Measurements from ENCODE around the gene KRTAP4-3.
"Not testable (repeated sequence)": the region's sequence is repeated elsewhere in the genome, so short reads cannot be mapped to it uniquely, and the experiment has no call there.

KRTAP4-3 gene

GRCh38 chr17:41151525-41151924, 16.5 kb downstream of the KRTAP4-3 start:
- DNase-seq (ENCODE audit: low read depth) = no peak

GRCh38 chr17:41150026-41150425, 18.0 kb downstream of the KRTAP4-3 start:
- no peak for DNase-seq (ENCODE audit: low read depth)

DNA sequence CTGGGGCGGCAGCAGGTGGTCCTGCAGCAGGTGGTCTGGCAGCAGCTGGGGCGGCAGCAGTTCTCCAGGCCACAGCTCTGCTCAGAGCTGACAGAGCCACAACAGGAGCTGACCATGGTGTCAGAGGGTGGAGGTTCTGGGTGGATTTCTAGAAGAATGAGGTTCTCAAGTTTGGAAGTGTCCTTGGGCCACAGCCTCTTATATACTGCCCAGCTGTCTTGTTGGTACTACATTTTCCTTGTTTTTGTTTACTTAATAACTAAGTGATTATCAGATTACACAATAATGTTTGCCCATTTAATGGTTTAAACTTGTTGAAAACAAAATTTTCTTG, 18.4 kb downstream of the KRTAP4-3 start, which contains the start of gene KRTAP4-5:
Gene KRTAP4-5 (minus strand): TSS at position 174 of the 334 bp plus-strand sequence. CDS start 58 bp downstream, at position 116.
- DNase-seq (ENCODE audit: low read depth) = no peak

GRCh38 chr17:41148971-41149651, 18.9 kb downstream of the KRTAP4-3 start:
- not testable (repeated sequence) for DNase-seq (ENCODE audit: low read depth)

DNA sequence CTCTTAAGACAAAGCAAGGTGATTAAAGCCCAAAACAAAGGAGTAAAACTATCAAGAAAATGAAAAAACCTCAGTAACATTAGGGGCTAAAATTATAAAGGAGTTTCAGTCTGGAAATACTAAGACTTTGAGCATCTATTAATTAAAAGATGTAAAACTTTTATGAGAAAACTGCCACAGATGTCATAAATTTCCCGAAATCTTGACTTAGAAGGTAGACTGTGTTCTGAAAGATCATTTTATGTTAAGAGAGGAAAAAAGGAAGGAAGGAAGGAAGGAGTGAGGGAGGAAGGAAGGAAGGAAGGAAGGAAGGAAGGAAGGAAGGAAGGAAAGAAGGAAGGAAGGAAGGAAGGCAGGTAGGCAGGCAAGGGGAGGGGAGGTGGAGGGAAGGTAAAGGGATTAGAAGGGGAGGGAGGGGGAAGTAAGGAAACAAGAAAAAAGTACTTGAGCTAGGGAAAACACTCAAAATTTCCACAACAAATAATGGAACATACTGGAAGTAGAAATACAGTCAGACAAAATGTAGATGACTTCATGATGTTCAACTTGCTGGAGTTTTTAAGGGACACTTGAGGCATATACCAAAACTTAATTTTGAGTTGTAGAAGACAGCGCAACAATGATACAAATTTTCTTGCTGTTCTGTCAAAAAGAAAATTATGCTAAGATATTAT, 20.4 kb downstream of the KRTAP4-3 start:
- DNase-seq (ENCODE audit: low read depth) = no peak

GRCh38 chr17:41145261-41145660, 22.8 kb downstream of the KRTAP4-3 start:
- DNase-seq (ENCODE audit: low read depth) = no peak

DNA sequence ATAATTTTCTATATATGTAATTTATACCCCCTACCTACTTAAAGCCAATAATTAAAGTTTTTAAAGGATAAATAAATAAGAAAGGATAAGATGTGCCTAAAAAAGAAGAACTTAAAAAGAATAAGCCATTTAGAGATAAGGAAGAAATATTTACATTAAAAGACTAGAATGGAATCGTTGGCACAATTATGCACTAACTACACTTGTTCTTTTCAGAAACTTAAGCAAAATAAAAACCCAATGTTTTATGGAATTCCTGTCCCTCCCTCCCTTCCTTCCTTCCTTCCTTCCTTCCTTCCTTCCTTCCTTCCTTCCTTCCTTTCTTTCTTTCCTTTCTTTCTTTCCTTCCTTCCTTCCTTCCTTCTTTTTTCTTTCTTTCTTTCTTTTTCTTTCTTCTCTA, 23.2 kb downstream of the KRTAP4-3 start:
- DNase-seq (ENCODE audit: low read depth) = no peak

DNA sequence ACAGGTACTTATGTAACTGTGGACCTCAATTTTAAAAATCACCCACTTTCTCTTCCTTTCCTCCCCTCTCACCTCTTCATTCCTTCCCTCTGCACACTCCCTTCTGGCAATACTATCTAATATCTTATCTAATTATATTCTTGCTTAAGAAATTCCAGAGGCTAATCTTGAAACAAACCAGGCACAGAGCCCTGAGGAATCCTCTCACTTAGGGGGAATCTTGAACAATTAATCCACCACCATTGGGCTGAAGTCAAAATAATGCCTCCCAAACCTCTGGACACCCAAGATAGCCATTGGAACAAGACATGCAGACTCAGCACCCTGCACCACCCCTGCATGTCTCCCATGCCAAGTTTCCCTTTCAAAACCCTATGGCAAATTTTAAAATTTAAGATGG, 26.7 kb downstream of the KRTAP4-3 start:
- no peak for DNase-seq (ENCODE audit: low read depth)

DNA sequence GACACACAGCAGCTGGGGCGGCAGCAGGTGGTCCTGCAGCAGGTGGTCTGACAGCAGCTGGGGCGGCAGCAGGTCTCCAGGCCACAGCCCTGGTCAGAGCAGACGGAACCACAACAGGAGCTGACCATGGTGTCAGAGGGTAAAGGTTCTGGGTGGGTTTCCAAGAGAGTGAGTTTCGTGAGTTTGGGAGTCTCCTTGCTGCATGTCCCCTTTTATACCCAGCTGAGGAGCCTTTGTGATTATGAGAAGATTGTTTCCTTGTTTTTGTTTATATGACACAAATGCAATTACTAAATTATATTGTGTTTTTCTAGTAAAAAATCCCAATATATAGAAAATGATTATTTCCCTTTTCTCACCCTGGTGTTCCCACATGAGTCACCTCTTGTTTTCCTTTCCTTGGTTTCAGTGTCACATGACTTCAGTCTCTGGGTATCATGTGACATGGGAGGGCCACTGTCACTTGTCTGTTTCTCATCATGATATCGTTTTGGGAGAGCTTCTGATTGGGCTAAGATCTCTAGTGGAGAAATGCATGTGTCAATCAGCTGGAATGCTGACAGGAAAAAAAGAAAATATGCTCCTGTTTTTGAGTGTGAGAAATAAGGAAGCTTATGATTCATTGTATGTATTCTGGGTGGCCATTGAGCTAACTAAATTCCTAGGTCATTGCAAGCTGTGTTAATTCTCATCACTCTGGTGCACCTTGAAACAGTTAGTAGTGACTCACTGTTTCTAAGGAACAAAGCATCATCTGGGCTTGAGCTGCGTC, 27.5 kb downstream of the KRTAP4-3 start, which contains the start of gene KRTAP4-6:
Gene KRTAP4-6 (minus strand): TSS at position 185 of the 772 bp plus-strand sequence. CDS start 57 bp downstream, at position 128.
- peak; percentile 74 for DNase-seq (ENCODE audit: low read depth)

- not testable (repeated sequence) for DNase-seq (ENCODE audit: low read depth)
Observed at GRCh38 chr17:41139865-41140264, 28.2 kb downstream of the KRTAP4-3 start.

- no peak for DNase-seq (ENCODE audit: low read depth)
Observed at GRCh38 chr17:41133880-41134735, 33.9 kb downstream of the KRTAP4-3 start.

DNA sequence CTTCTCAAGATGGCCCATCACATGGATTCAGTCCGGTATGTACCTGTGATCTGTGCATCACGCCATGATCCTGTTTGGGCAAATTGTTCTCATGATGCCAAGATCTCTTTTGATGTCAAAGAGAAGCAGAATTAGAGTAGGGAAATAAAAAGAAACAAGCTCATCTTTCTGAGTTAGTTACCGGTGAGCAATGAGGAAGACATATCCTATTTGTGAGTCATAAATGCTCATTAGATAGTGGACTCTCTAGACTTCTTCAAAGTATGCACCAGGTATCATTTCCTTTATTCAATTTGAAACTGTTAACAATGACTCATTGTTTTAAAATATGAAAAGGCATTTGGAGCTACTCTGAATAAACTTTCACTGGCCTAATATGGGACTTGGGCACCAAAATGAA, 36.0 kb downstream of the KRTAP4-3 start:
- DNase-seq (ENCODE audit: low read depth) = no peak

- no peak for DNase-seq (ENCODE audit: low read depth)
Observed at GRCh38 chr17:41127371-41127770, 40.6 kb downstream of the KRTAP4-3 start.

DNA sequence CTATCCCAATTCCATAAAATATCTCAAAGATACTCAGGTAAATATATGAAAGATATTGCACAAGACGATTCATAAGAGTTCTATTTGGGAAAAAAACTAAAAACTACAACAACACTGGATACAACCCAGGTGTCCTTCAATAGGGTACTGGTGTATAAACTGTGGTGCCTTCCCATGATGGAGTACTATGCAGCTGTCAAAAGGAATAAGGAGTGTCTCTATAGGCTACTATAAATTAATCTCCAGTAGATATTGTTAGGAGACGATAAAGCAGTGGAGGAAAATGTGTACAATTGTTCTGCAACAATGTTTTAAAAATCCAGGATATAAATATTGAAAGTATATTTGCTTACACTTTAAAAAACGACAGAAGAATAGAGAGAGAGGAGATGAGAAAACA, 41.6 kb downstream of the KRTAP4-3 start:
- no peak for DNase-seq (ENCODE audit: low read depth)

DNA sequence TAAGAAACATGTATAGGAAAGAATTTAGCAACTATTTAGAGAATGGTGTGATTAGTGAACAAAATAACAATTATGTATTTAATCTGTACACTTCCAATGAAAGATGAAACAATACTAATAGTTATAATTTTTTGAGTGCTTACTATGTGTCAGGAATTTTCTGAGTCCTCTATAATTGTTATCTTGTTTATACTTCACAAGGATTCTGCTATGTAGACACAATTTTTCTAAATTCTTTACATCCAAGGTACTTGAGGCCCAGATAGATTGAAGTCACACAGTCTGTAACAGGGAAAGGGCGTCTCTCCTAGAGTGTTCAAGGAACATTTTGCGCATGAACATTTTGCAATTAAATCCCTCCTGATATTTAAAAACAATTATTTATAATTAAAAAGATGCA, 43.0 kb downstream of the KRTAP4-3 start:
- DNase-seq (ENCODE audit: low read depth) = no peak

DNA sequence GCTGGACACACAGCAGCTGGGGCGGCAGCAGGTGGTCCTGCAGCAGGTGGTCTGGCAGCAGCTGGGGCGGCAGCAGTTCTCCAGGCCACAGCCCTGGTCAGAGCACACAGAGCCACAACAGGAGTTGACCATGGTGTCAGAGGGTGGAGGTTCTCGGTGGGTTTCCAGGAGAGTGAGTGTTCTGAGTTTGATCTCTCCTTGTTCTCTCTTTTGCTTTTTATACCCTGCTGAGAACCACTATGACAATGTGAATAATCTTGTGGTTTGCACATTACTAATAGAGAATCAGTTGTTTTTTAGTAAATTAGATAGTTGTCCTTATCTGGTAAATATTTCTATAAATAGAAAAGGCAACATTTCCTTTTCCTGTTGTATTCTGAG, 44.0 kb downstream of the KRTAP4-3 start, which contains the start of gene KRTAP4-12:
Gene KRTAP4-12 (minus strand): TSS at position 192 of the 381 bp plus-strand sequence. CDS start 60 bp downstream, at position 132.
- DNase-seq (ENCODE audit: low read depth) = not testable (repeated sequence)

DNA sequence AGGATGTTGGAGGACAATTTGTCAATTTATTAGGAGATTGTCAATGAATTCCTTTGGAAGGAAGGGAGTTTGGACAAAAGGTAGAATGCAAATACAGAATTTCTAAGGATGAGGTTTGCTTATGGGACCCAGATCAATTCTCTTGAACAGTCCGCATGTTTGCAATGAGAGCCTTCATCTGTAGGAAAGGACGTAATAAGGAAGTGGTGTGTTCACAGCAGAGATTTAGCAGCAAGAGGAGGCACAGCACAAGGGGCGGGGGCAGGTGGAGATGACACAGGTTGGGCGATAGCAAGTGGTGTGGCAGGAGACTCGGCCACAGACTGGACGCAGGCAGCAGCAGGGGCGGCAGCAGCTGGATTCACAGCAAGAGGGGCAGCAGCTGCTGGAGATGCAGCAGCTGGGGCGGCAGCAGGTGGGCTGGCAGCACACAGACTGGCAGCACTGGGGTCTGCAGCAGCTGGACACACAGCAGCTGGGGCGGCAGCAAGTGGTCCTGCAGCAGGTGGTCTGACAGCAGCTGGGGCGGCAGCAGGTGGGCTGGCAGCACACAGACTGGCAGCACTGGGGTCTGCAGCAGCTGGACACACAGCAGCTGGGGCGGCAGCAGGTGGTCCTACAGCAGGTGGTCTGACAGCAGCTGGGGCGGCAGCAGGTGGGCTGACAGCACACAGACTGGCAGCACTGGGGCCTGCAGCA, 44.6 kb downstream of the KRTAP4-3 start:
- DNase-seq (ENCODE audit: low read depth) = not testable (repeated sequence)

GRCh38 chr17:41121742-41122141, 46.3 kb downstream of the KRTAP4-3 start:
- DNase-seq (ENCODE audit: low read depth) = no peak

GRCh38 chr17:41119696-41120690, 48.0 kb downstream of the KRTAP4-3 start:
- DNase-seq (ENCODE audit: low read depth) = not testable (repeated sequence)

DNA sequence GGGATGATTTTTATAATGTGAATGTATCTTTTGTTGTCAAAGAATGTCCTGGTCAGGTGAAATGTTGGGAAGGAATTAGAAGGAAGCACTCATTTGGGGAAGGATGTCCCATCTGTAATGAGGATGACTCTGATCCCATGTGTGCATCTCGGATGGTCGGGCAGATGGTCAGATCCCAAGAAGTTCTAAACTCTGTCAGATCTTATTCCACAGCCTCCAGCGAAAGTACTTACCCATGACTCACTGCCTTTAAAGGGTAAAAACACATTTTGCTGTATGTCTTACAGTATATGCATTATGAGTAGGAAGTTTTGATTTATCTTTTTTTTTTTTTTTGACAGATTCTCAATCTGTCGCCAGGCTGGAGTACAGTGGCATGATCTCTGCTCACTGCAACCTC, 49.3 kb downstream of the KRTAP4-3 start:
- DNase-seq (ENCODE audit: low read depth) = no peak

Data from GM04503 (cell line).